K562 (cell line): Measurements from ENCODE around the gene SYCP2. TPM values are rescaled to one million over a fixed set of nuclear protein-coding genes. Genes with fewer than 3 reads are reported as not detected.

Source experiments
- ATAC-seq: fragments of 200-7000 bp; cut with Tn5 transposase; 3 replicates; pipeline ENCODE4 v1.9.1; 2020; ENCODE audit warnings: moderate library complexity
- BruUV-seq: library from RNA; stranded (reverse); fragments of 400-500 nt; replicated peaks from 2 replicates; lab custom pipeline; 2021; lab: Mats Ljungman, UMichigan
- CTCF ChIA-PET: fragments of 300-600 bp; formaldehyde crosslinking; extraction: SDS; loops from one replicate; lab custom pipeline; 2021; ENCODE audit warnings: low intra/inter-chr PET ratio; lab: Yijun Ruan, JAX
- POLR2A ChIA-PET: fragments of 300-600, 350-650 bp; sonication (Branson Sonifier 250); formaldehyde crosslinking; extraction: SDS; loops from one replicate; lab custom pipeline; 2021; ENCODE audit warnings: antibody characterized with exemption, inconsistent platforms; lab: Yijun Ruan, JAX
- DNase-seq, 4 experiments: peaks; one replicate each; pipeline versions ENCODE4 v3.0.0 to v3.0.0-alpha.2; 2011 to 2018; ENCODE audit warnings: low spot score in 3 of 4, mixed read lengths in 3 of 4; ENCODE audit errors: extremely low read depth in 1 of 4
- FAIRE-seq: peaks from 2 replicates; lab custom pipeline; 2011; peaks lifted over from hg19 to GRCh38; lab: Jason Lieb, UNC
- H2AFZ ChIP-seq: 2 replicates; pipeline ENCODE4 v1.6.0; 2011; ENCODE audit warnings: low read depth, low read length, control low read depth, inconsistent platforms
- H3K27ac ChIP-seq: fragments of 200-600 bp; 3 replicates; pipeline ENCODE4 v1.8.0; 2011; ENCODE audit warnings: low read depth, mild to moderate bottlenecking, control low read depth, inconsistent platforms, low read length, moderate library complexity, mixed read lengths; ENCODE audit errors: extremely low read depth
- H3K27me3 ChIP-seq, 2 experiments: fragments of 300-600 bp in 1 of 2; 2 replicates in 1 of 2; 3 replicates in 1 of 2; pipeline versions ENCODE4 v1.6.0 to v1.8.0; 2011; ENCODE audit warnings: inconsistent platforms in 2 of 2, low read length in 2 of 2, mild to moderate bottlenecking in 1 of 2, mixed read lengths in 1 of 2, moderate library complexity in 1 of 2; ENCODE audit not compliant: control insufficient read depth in 2 of 2, insufficient read depth in 2 of 2
- H3K36me3 ChIP-seq: fragments of 300-600 bp; 3 replicates; pipeline ENCODE4 v1.8.0; 2011; ENCODE audit warnings: mild to moderate bottlenecking, low read length, inconsistent platforms; ENCODE audit not compliant: control insufficient read depth, insufficient read depth
- H3K4me1 ChIP-seq, 2 experiments: fragments of 200-600 bp in 1 of 2; replicated peaks in 1 of 2; 2 replicates in 1 of 2; 3 replicates in 1 of 2; pipeline versions ENCODE4 v1.5.1 to v1.8.0; 2011; ENCODE audit warnings: inconsistent platforms in 2 of 2, low read length in 2 of 2, mild to moderate bottlenecking in 1 of 2, mixed read lengths in 1 of 2, moderate library complexity in 1 of 2; ENCODE audit not compliant: control insufficient read depth in 2 of 2, insufficient read depth in 2 of 2
- H3K4me2 ChIP-seq: 2 replicates; pipeline ENCODE4 v1.6.1; 2011; ENCODE audit warnings: low read length, control low read depth, inconsistent platforms, mixed read lengths; ENCODE audit not compliant: insufficient read depth
- H3K4me3 ChIP-seq: fragments of 200-600 bp; sonication (generic), shearing (Covaris generic); 2 replicates; pipeline ENCODE4 v1.5.1; 2016; ENCODE audit warnings: control low read depth, inconsistent platforms
- H3K79me2 ChIP-seq: fragments of 200-600 bp; 3 replicates; pipeline ENCODE4 v1.8.0; 2011; ENCODE audit warnings: low read length, inconsistent platforms; ENCODE audit not compliant: control insufficient read depth, insufficient read depth
- H3K9ac ChIP-seq, 2 experiments: 2 replicates each; pipeline versions ENCODE4 v1.6.0 to v1.6.1; 2011; ENCODE audit warnings: low read depth in 2 of 2, low read length in 2 of 2, control low read depth in 1 of 2, inconsistent platforms in 1 of 2, mild to moderate bottlenecking in 1 of 2, mixed read lengths in 1 of 2; ENCODE audit not compliant: insufficient read depth in 1 of 2
- H3K9me1 ChIP-seq: one replicate; pipeline ENCODE4 v1.6.0; 2011; ENCODE audit warnings: inconsistent platforms, mild to moderate bottlenecking, low read length, moderate library complexity; ENCODE audit not compliant: control insufficient read depth, insufficient read depth
- H3K9me3 ChIP-seq: replicated peaks from 2 replicates; pipeline ENCODE4 v1.5.1; 2011; ENCODE audit warnings: low read depth, low read length, inconsistent platforms; ENCODE audit not compliant: control insufficient read depth, insufficient read depth
- H4K20me1 ChIP-seq: replicated peaks from 2 replicates; pipeline ENCODE4 v1.6.1; 2011; ENCODE audit warnings: low read length, inconsistent platforms, mixed read lengths; ENCODE audit not compliant: control insufficient read depth, insufficient read depth
- GTF2E2 ChIP-seq: fragments of 200-800 bp; sonication (Bioruptor generic); IDR thresholded peaks from 2 replicates; pipeline ENCODE4 v1.6.1; 2016; ENCODE audit warnings: missing genetic modification characterization, missing compliant biosample characterization
- SRF ChIP-seq, 2 experiments: fragments of 250-450, 450-650 bp in 1 of 2; sonication (Bioruptor Pico) in 1 of 2; sonication (generic) in 1 of 2; formaldehyde crosslinking; IDR thresholded peaks; 2 replicates each; pipeline versions ENCODE4 v1.5.0 to v1.5.1; 2020 to 2022; ENCODE audit warnings: mild to moderate bottlenecking in 1 of 2, missing genetic modification reagents in 1 of 2
- ZBTB11 ChIP-seq, 3 experiments: fragments of 200-800 bp in 1 of 3; fragments of 250-450 bp in 1 of 3; fragments of 450-650 bp in 1 of 3; sonication (Bioruptor Pico) in 1 of 3; sonication (Bioruptor generic) in 1 of 3; formaldehyde crosslinking in 1 of 3; IDR thresholded peaks; 2 replicates each; pipeline versions ENCODE4 v1.6.1 to v1.8.0; 2016 to 2022; ENCODE audit warnings: mild to moderate bottlenecking in 2 of 3, missing genetic modification characterization in 2 of 3, missing compliant biosample characterization in 1 of 3, moderate library complexity in 1 of 3
- WGBS: fragments of 100-300 bp; shearing (Covaris generic); methylation state at CpG from one replicate; pipeline ENCODE4 v1.1.6; 2016; ENCODE audit warnings: low coverage, mixed read lengths; ENCODE audit not compliant: insufficient coverage; ENCODE audit errors: missing lambda C conversion rate; 5-methylcytosine and 5-hydroxymethylcytosine counted together
- in situ Hi-C: fragments of 300-500 bp; cut with MboI; formaldehyde crosslinking; loops from 4 replicates; pipeline ENCODE4 v1.15.0; 2018; ENCODE audit warnings: inconsistent platforms, mixed read lengths
- intact Hi-C: fragments of 100-400 bp; cut with micrococcal nuclease; formaldehyde crosslinking; loops from 2 replicates; pipeline ENCODE4 v1.14.2; 2022
- polyA plus RNA-seq, 8 experiments: library from polyadenylated mRNA; depleted of rRNA in 4 of 8; stranded (reverse) in 5 of 8; unstranded in 3 of 8; fragments of >200 nt; fragmentation: Nextera tagmentation in 2 of 8; fragmentation: Illumina TruSeq in 1 of 8; extraction: Ambion mirVana in 2 of 8; extraction: Trizol in 1 of 8; gene quantifications; 2 replicates each; pipeline versions ENCODE4 v1.2.1 to v1.2.3, GENCODE V29; 2011 to 2014; ENCODE audit warnings: inconsistent platforms in 1 of 8, missing spikeins in 1 of 8
- total RNA-seq, 7 experiments: library from RNA; depleted of rRNA in 6 of 7; stranded (reverse); fragments of >200 nt in 6 of 7; fragmentation: Illumina TruSeq in 2 of 7; extraction: Trizol in 2 of 7; gene quantifications; 2 replicates each; pipeline versions ENCODE4 v1.2.1 to v1.2.3, GENCODE V29; 2011 to 2021; ENCODE audit warnings: low replicate concordance in 1 of 7

The SYCP2 gene
- total and polyA plus RNA-seq, 9 of the 15 experiments (the other 6 are each of a cell fraction or from before 2014, with no cell fraction given) = 0.24 to 1.6 (median 0.67) TPM

GRCh38 chr20:59955131-59955796 lies 21.8 kb upstream of the SYCP2 start (continued):
- TF ChIP-seq SRF (CRISPR knock-in tag; IDR thresholded peaks at IDR 0.05) = no peak

- WGBS = 38% methylated on average over 3 of the region's 4 CpGs
- H2AFZ ChIP-seq = no peak overlapping the region
- peaks cover 0 to 7% of the 10 kb centered on the region in 2 experiments; a peak in 1 of 5 replicates for H3K27me3 ChIP-seq
- no peak overlapping the region for H3K4me3 ChIP-seq
- peaks cover 8% of the 10 kb centered on the region; the same call in 1 of the 2 replicates for H4K20me1 ChIP-seq
- H3K9me3 ChIP-seq = no peaks in the 10 kb centered on the region
- H3K9ac ChIP-seq = no peak overlapping the region
- in situ Hi-C loops (no loop called here), intact Hi-C loops (loop anchor here (2.0 kb wide), 1 partner anchor 172 kb away; no protein-coding TSS in a partner anchor)
- no peaks in the 10 kb centered on the region for H3K79me2 ChIP-seq
- ATAC-seq = peak; percentile 44; the same call in 2 of the 3 replicates
- no peak for DNase-seq
- FAIRE-seq = no peak
- CTCF ChIA-PET = interaction anchor here (1.3 kb wide), 1 partner anchor 171 kb away, joined by 4 read pairs; no protein-coding TSS in a partner anchor
- peaks cover 2% of the 10 kb centered on the region for H3K9me1 ChIP-seq
- TF ChIP-seq ZBTB11 (CRISPR knock-in tag; IDR thresholded peaks at IDR 0.05) = 0 out of 6 replicates have a peak, but pooled peaks of 1 of the 3 experiments have one; percentile 29
- TF ChIP-seq GTF2E2 (tag) = no peak
- no peaks in the 10 kb centered on the region for H3K36me3 ChIP-seq
- no peak overlapping the region for H3K4me2 ChIP-seq
- POLR2A ChIA-PET = interaction anchor here (0.7 to 1.5 kb wide), 4 partner anchors 11 to 385 kb away, joined by 3 to 6 read pairs (median 4); partner anchors contain the start of genes FAM217B and PPP1R3D
- BruUV-seq = no TSS peak
- no peaks in the 10 kb centered on the region for H3K4me1 ChIP-seq
- no peak overlapping the region for H3K27ac ChIP-seq
Measured at GRCh38 chr20:59954718-59955117, 21.3 kb upstream of the SYCP2 start.
